ENCODE results near the gene KRTAP2-4.
"Not testable (repeated sequence)": the region's sequence is repeated elsewhere in the genome, so short reads cannot be mapped to it uniquely, and the experiment has no call there.

Gene KRTAP2-4

GRCh38 chr17:41064301-41064700 lies 1.4 kb downstream of the KRTAP2-4 start:
- TF ChIP-seq CTCF (IDR thresholded peaks at IDR 0.05; ENCODE audit: extremely low read depth, insufficient read depth, missing control alignments), result no peak
- DNase-seq (ENCODE audit: low spot score), result no peak
- in situ Hi-C loops (cut with MboI; ENCODE audit: low pct_unique_long_range_greater_than_20kb, low sequenced_read_pairs, unreplicated experiment), result no loop called here

- TF ChIP-seq CTCF (IDR thresholded peaks at IDR 0.05; ENCODE audit: extremely low read depth, insufficient read depth, missing control alignments), result no peak
- in situ Hi-C loops (cut with MboI; ENCODE audit: low pct_unique_long_range_greater_than_20kb, low sequenced_read_pairs, unreplicated experiment), result no loop called here
- DNase-seq (ENCODE audit: low spot score), result no peak
These were observed 2.2 kb downstream of the KRTAP2-4 start for GRCh38 chr17:41063449-41063848.

GRCh38 chr17:41061964-41062363 lies 3.7 kb downstream of the KRTAP2-4 start:
- no peak for DNase-seq (ENCODE audit: low spot score)
- TF ChIP-seq CTCF (IDR thresholded peaks at IDR 0.05; ENCODE audit: extremely low read depth, insufficient read depth, missing control alignments), result no peak
- in situ Hi-C loops (cut with MboI; ENCODE audit: low pct_unique_long_range_greater_than_20kb, low sequenced_read_pairs, unreplicated experiment), result no loop called here

GRCh38 chr17:41060052-41060604 lies 5.6 kb downstream of the KRTAP2-4 start, which contains the start of gene KRTAP2-3:
Gene KRTAP2-3 (minus strand): TSS chr17:41060114. CDS start chr17:41060050, 64 bp downstream.
- in situ Hi-C loops (cut with MboI; ENCODE audit: low pct_unique_long_range_greater_than_20kb, low sequenced_read_pairs, unreplicated experiment), result no loop called here
- no peak for DNase-seq (ENCODE audit: low spot score)
- TF ChIP-seq CTCF (IDR thresholded peaks at IDR 0.05; ENCODE audit: extremely low read depth, insufficient read depth, missing control alignments), result no peak

- in situ Hi-C loops (cut with MboI; ENCODE audit: low pct_unique_long_range_greater_than_20kb, low sequenced_read_pairs, unreplicated experiment), result not testable (repeated sequence)
These were observed 6.2 kb downstream of the KRTAP2-4 start for GRCh38 chr17:41059276-41060051.

GRCh38 chr17:41058741-41059140 lies 6.9 kb downstream of the KRTAP2-4 start:
- no peak for DNase-seq (ENCODE audit: low spot score)
- in situ Hi-C loops (cut with MboI; ENCODE audit: low pct_unique_long_range_greater_than_20kb, low sequenced_read_pairs, unreplicated experiment), result no loop called here
- TF ChIP-seq CTCF (IDR thresholded peaks at IDR 0.05; ENCODE audit: extremely low read depth, insufficient read depth, missing control alignments), result no peak

More at GRCh38 chr17:41059276-41060051, 6.2 kb downstream of the KRTAP2-4 start:
- not testable (repeated sequence) for DNase-seq (ENCODE audit: low spot score)

GRCh38 chr17:41057547-41057946 lies 8.1 kb downstream of the KRTAP2-4 start:
- in situ Hi-C loops (cut with MboI; ENCODE audit: low pct_unique_long_range_greater_than_20kb, low sequenced_read_pairs, unreplicated experiment), result no loop called here
- no peak for DNase-seq (ENCODE audit: low spot score)
- TF ChIP-seq CTCF (IDR thresholded peaks at IDR 0.05; ENCODE audit: extremely low read depth, insufficient read depth, missing control alignments), result no peak

GRCh38 chr17:41055130-41055529 lies 10.5 kb downstream of the KRTAP2-4 start, which contains the start of gene KRTAP2-2:
Gene KRTAP2-2 (minus strand): TSS chr17:41055230. CDS start chr17:41055211, 19 bp downstream.
- DNase-seq (ENCODE audit: low spot score); in situ Hi-C loops (cut with MboI; ENCODE audit: low pct_unique_long_range_greater_than_20kb, low sequenced_read_pairs, unreplicated experiment): not testable (repeated sequence)

GRCh38 chr17:41054556-41054955 lies 11.1 kb downstream of the KRTAP2-4 start:
- DNase-seq (ENCODE audit: low spot score); in situ Hi-C loops (cut with MboI; ENCODE audit: low pct_unique_long_range_greater_than_20kb, low sequenced_read_pairs, unreplicated experiment): not testable (repeated sequence)

Measured in GM13977 (cell line).